Measurements from ENCODE around the gene ITGB3. TPM values are rescaled to one million over a fixed set of nuclear protein-coding genes. Genes with fewer than 3 reads are reported as not detected.

ITGB3 gene
- total RNA-seq, 2 experiments from 2014 or later: not detected

GRCh38 chr17:47237841-47238240 lies 15.8 kb upstream of the ITGB3 start:
- no peaks in the 10 kb centered on the region for H3K27me3 Mint-ChIP-seq
- H3K4me1 Mint-ChIP-seq (ENCODE audit: low read depth): peaks cover 6% of the 10 kb centered on the region
- CTCF ChIA-PET: no interaction called here
- H3K4me3 Mint-ChIP-seq: no peak overlapping the region
- no peak for DNase-seq
- H3K9me3 Mint-ChIP-seq: no peaks in the 10 kb centered on the region
- intact Hi-C loops (cut with micrococcal nuclease): no loop called here
- H3K27ac Mint-ChIP-seq: no peak overlapping the region
- H3K36me3 Mint-ChIP-seq: no peaks in the 10 kb centered on the region
- POLR2A ChIA-PET: no interaction called here

DNA sequence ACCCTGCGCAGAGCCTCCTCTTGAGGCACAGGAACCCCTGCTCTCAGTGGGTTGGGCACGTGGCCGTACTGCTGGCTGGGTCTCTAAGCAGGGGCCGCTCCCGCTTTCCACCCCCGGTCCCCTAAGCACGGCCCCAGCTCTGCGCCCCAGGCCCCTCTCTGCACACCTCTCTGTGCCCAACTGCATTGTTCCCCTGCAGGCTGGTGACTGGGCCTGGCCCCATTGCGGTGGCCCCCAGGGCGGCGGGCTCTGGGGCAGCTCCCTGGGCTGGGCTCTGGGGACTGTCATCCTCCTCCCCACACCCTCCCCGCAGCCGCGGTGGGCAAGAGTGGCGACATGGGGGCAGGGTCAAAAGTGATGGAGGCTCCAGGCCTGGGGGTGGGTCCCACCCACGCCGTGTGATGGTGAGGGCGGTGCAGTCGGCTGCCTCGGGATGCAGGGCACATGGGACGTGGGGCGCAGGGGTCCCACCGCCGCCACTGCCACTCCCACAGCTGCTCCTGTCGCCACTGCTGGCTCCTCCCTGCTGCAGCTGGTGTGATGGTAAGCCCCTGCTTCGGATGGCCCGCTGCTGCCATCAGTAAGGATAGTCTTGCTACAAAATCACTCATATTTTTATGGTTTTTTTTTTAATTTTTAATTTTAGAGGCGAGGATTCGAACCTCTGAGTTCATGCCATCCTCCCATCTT lies 15.2 kb upstream of the ITGB3 start:
- no peaks in the 10 kb centered on the region for H3K27me3 Mint-ChIP-seq
- no peak overlapping the region for H3K4me3 Mint-ChIP-seq
- intact Hi-C loops (cut with micrococcal nuclease): no loop called here
- ChIA-PET POLR2A (no interaction called here), CTCF (no interaction called here)
- H3K27ac Mint-ChIP-seq: no peak overlapping the region
- H3K9me3 Mint-ChIP-seq: no peaks in the 10 kb centered on the region
- peaks cover 6% of the 10 kb centered on the region for H3K4me1 Mint-ChIP-seq (ENCODE audit: low read depth)
- no peaks in the 10 kb centered on the region for H3K36me3 Mint-ChIP-seq
- DNase-seq: no peak

GRCh38 chr17:47239619-47239966 lies 14.0 kb upstream of the ITGB3 start:
- ChIA-PET POLR2A (no interaction called here), CTCF (no interaction called here)
- Mint-ChIP-seq H3K9me3 (no peaks in the 10 kb centered on the region), H3K27me3 (peaks cover 3% of the 10 kb centered on the region), H3K4me3 (no peak overlapping the region), H3K27ac (no peak overlapping the region), H3K36me3 (no peaks in the 10 kb centered on the region), H3K4me1 (ENCODE audit: low read depth) (peaks cover 6% of the 10 kb centered on the region)
- intact Hi-C loops (cut with micrococcal nuclease): no loop called here
- no peak for DNase-seq

- no peaks in the 10 kb centered on the region for H3K9me3 Mint-ChIP-seq
- no peaks in the 10 kb centered on the region for H3K36me3 Mint-ChIP-seq
- no peak overlapping the region for H3K4me3 Mint-ChIP-seq
- peaks cover 4% of the 10 kb centered on the region for H3K27me3 Mint-ChIP-seq
- peaks cover 6% of the 10 kb centered on the region for H3K4me1 Mint-ChIP-seq (ENCODE audit: low read depth)
- ChIA-PET CTCF (no interaction called here), POLR2A (no interaction called here)
- intact Hi-C loops (cut with micrococcal nuclease): no loop called here
- no peak overlapping the region for H3K27ac Mint-ChIP-seq
- peak; percentile 23 for DNase-seq
Observed at GRCh38 chr17:47239967-47240651, 13.5 kb upstream of the ITGB3 start.

DNA sequence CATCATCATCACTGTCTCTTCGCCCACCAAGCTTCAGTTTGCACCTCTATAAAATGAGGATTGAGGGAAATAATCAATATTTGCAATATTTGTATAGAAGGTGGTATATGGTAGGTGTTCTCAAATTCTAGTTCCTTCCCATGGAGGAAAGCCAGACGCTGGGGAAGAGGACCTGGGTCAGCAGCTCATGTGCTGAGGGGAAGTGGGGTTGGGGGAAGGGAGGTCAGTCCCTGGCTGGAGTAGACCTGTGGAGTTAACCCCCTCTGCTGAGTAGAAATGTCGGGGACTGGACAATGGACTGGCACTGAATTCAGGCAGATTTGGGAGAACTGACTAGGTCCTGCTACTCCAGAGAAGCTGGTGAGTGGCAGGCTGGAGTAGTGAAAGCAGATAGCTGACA lies 12.8 kb upstream of the ITGB3 start:
- Mint-ChIP-seq H3K4me1 (ENCODE audit: low read depth) (peaks cover 6% of the 10 kb centered on the region), H3K4me3 (no peak overlapping the region), H3K36me3 (no peaks in the 10 kb centered on the region), H3K27ac (no peak overlapping the region), H3K27me3 (peaks cover 5% of the 10 kb centered on the region), H3K9me3 (no peaks in the 10 kb centered on the region)
- intact Hi-C loops (cut with micrococcal nuclease): no loop called here
- ChIA-PET POLR2A (no interaction called here), CTCF (no interaction called here)
- no peak for DNase-seq

GRCh38 chr17:47242648-47243047 lies 11.0 kb upstream of the ITGB3 start:
- H3K27me3 Mint-ChIP-seq: peaks cover 8% of the 10 kb centered on the region
- H3K9me3 Mint-ChIP-seq: no peaks in the 10 kb centered on the region
- peaks cover 6% of the 10 kb centered on the region for H3K4me1 Mint-ChIP-seq (ENCODE audit: low read depth)
- no peak overlapping the region for H3K4me3 Mint-ChIP-seq
- no peak for DNase-seq
- no peak overlapping the region for H3K27ac Mint-ChIP-seq
- no peaks in the 10 kb centered on the region for H3K36me3 Mint-ChIP-seq
- intact Hi-C loops (cut with micrococcal nuclease): no loop called here
- ChIA-PET POLR2A (no interaction called here), CTCF (no interaction called here)

- intact Hi-C loops (cut with micrococcal nuclease): no loop called here
- ChIA-PET CTCF (no interaction called here), POLR2A (no interaction called here)
- Mint-ChIP-seq H3K4me1 (ENCODE audit: low read depth) (peaks cover 6% of the 10 kb centered on the region), H3K27me3 (peaks cover 8% of the 10 kb centered on the region), H3K9me3 (no peaks in the 10 kb centered on the region), H3K36me3 (no peaks in the 10 kb centered on the region), H3K4me3 (no peak overlapping the region), H3K27ac (no peak overlapping the region)
- no peak for DNase-seq
Observed at GRCh38 chr17:47243737-47244598, 9.7 kb upstream of the ITGB3 start.

DNA sequence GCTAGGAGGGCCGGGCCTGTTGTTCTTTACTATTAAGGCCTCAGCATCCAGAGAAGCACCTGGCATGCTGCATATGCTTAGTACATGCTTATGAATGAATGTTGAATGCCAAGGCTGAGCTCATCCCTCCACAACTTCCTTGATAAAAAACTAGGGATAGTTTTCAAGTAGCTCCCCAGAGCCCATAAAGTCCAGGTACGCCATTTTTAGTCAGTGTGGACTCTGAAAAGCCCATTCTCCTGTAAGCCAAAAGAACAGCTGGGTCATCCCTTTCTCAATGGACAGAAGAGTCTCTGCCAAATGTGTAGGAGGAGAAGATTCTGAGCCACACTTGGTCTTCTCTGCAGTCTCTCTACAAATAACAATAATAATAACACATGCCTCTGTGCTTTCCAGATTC lies 8.9 kb upstream of the ITGB3 start:
- ChIA-PET CTCF (interaction anchor here (1.1 kb wide), 1 partner anchor 14 kb away, joined by 3 read pairs; no protein-coding TSS in a partner anchor), POLR2A (no interaction called here)
- intact Hi-C loops (cut with micrococcal nuclease): no loop called here
- peaks cover 3% of the 10 kb centered on the region for H3K4me1 Mint-ChIP-seq (ENCODE audit: low read depth)
- H3K27me3 Mint-ChIP-seq: peaks cover 8% of the 10 kb centered on the region
- no peak for DNase-seq
- no peaks in the 10 kb centered on the region for H3K9me3 Mint-ChIP-seq
- no peaks in the 10 kb centered on the region for H3K36me3 Mint-ChIP-seq
- no peak overlapping the region for H3K27ac Mint-ChIP-seq
- no peak overlapping the region for H3K4me3 Mint-ChIP-seq

- ChIA-PET POLR2A (no interaction called here), CTCF (no interaction called here)
- Mint-ChIP-seq H3K36me3 (no peaks in the 10 kb centered on the region), H3K4me3 (no peak overlapping the region), H3K9me3 (no peaks in the 10 kb centered on the region), H3K27ac (no peak overlapping the region), H3K27me3 (peaks cover 8% of the 10 kb centered on the region), H3K4me1 (ENCODE audit: low read depth) (no peaks in the 10 kb centered on the region)
- intact Hi-C loops (cut with micrococcal nuclease): no loop called here
- no peak for DNase-seq
Observed at GRCh38 chr17:47246120-47246519, 7.5 kb upstream of the ITGB3 start.

DNA sequence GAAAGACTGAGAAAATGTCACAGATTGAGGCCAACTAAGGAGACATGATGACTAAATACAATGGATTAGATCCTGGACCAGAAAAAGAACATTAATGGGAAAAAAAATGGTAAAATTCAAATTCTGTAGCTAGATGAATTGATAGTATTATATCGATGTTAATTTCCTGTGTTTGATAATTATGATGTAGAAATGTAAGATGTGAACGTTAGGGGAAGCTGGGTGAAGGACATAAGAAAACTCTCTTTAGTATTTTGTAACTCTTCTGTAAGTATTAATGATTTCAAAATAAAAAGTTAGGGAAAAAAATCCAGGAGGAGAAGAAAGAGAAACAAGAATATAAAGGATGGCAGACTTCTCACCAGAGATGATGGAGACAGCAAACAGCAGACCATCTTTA lies 2.8 kb upstream of the ITGB3 start:
- ChIA-PET CTCF (interaction anchor here (1.6 kb wide), 2 partner anchors 65 to 365 kb away, joined by 3 to 4 read pairs; no protein-coding TSS in a partner anchor), POLR2A (no interaction called here)
- Mint-ChIP-seq H3K27ac (no peak overlapping the region), H3K36me3 (no peaks in the 10 kb centered on the region), H3K4me3 (no peak overlapping the region), H3K4me1 (ENCODE audit: low read depth) (peaks cover 4% of the 10 kb centered on the region), H3K9me3 (no peaks in the 10 kb centered on the region), H3K27me3 (peaks cover 27% of the 10 kb centered on the region)
- intact Hi-C loops (cut with micrococcal nuclease): no loop called here
- no peak for DNase-seq

DNA sequence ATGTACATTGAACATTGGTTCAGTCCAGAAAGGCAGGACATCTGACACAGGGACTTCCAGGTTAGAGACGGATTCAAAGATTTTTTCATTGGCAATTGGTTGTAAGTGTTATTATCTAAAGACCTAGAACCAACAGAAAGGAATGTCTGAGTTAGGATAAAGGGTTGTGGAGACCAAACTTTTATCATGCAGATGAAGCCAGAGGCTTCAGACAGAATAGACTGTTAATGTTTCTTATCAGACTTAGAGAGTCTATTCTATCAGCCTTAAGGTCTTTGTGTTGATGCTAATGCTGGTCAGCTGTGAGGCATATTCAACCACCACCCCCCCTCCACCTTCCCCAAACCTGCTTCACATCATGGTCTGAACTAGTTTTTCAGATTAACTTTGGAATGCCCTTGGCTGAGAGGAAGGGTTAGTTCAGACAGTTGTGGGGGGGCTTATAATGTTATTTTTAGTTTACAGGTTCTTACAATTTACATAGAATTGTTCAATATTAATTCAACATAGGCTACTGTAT lies 2.1 kb upstream of the ITGB3 start:
- H3K27ac Mint-ChIP-seq: no peak overlapping the region
- ChIA-PET CTCF (interaction anchor here (3.2 kb wide), 1 partner anchor 65 kb away, joined by 9 read pairs; no protein-coding TSS in a partner anchor), POLR2A (no interaction called here)
- intact Hi-C loops (cut with micrococcal nuclease): no loop called here
- no peak overlapping the region for H3K4me3 Mint-ChIP-seq
- no peaks in the 10 kb centered on the region for H3K36me3 Mint-ChIP-seq
- peaks cover 4% of the 10 kb centered on the region for H3K4me1 Mint-ChIP-seq (ENCODE audit: low read depth)
- H3K9me3 Mint-ChIP-seq: no peaks in the 10 kb centered on the region
- no peak for DNase-seq
- H3K27me3 Mint-ChIP-seq: peaks cover 30% of the 10 kb centered on the region

DNA sequence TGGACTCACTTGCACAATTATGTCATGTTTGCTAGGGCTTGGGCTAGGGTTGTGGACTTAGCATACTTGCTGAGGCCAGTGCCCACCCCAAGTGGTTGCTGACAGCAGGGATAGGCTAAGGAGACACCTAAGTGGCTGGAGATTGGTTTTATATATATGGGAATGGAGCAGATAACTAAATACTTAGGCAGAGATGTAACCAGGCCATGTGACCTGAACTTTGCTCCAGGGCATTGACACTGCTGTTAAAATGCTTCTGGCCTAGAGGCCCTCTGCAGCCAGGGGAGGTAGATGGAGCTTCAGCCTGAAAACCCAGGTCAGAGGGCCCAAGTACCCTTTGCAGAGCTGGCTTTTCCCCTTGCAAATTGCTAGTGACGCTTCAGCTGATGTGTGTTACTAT lies 1.4 kb upstream of the ITGB3 start:
- H3K27me3 Mint-ChIP-seq: peaks cover 34% of the 10 kb centered on the region
- H3K4me3 Mint-ChIP-seq: no peak overlapping the region

More for the DNA sequence above, 1.4 kb upstream of the ITGB3 start:
- H3K4me1 Mint-ChIP-seq (ENCODE audit: low read depth): peaks cover 4% of the 10 kb centered on the region
- no peaks in the 10 kb centered on the region for H3K9me3 Mint-ChIP-seq
- H3K36me3 Mint-ChIP-seq: no peaks in the 10 kb centered on the region
- intact Hi-C loops (cut with micrococcal nuclease): no loop called here
- POLR2A ChIA-PET: no interaction called here
- no peak for DNase-seq
- CTCF ChIA-PET: interaction anchor here (3.2 kb wide), 1 partner anchor 64 kb away, joined by 9 read pairs; no protein-coding TSS in a partner anchor
- H3K27ac Mint-ChIP-seq: no peak overlapping the region
